HG03558 (cell line): Measurements from ENCODE around the gene KMT5B.

Source experiments
- ATAC-seq: cut with Tn5 transposase; IDR thresholded peaks from one replicate; pipeline ENCODE4 v1.9.1; 2021; ENCODE audit warnings: moderate number of reproducible peaks; ENCODE audit not compliant: unreplicated experiment; ENCODE audit errors: extremely low read depth

The KMT5B gene

GRCh38 chr11:68146704-68147474 lies 66.2 kb downstream of the KMT5B start:
- ATAC-seq = no peak

- ATAC-seq = no peak
Observed at GRCh38 chr11:68146010-68146540, 67.0 kb downstream of the KMT5B start.

GRCh38 chr11:68145120-68145866 lies 67.8 kb downstream of the KMT5B start:
- no peak for ATAC-seq

GRCh38 chr11:68143310-68143689 lies 69.8 kb downstream of the KMT5B start:
- no peak for ATAC-seq

- ATAC-seq = no peak
Observed at GRCh38 chr11:68142441-68143309, 70.4 kb downstream of the KMT5B start.

- ATAC-seq = no peak
Observed at GRCh38 chr11:68142028-68142412, 71.1 kb downstream of the KMT5B start.

- no peak for ATAC-seq
Observed at GRCh38 chr11:68141246-68142027, 71.7 kb downstream of the KMT5B start.

- ATAC-seq = no peak
Observed at GRCh38 chr11:68140496-68141245, 72.4 kb downstream of the KMT5B start.

- ATAC-seq = no peak
Observed at GRCh38 chr11:68138237-68138636, 74.9 kb downstream of the KMT5B start.

- ATAC-seq = no peak
Observed at GRCh38 chr11:68137833-68138232, 75.3 kb downstream of the KMT5B start.

GRCh38 chr11:68136866-68137265 lies 76.2 kb downstream of the KMT5B start:
- ATAC-seq = no peak

- no peak for ATAC-seq
Observed at GRCh38 chr11:68135161-68135560, 77.9 kb downstream of the KMT5B start.

- no peak for ATAC-seq
Observed at GRCh38 chr11:68133761-68134160, 79.3 kb downstream of the KMT5B start.

- no peak for ATAC-seq
Observed at GRCh38 chr11:68130121-68130520, 83.0 kb downstream of the KMT5B start.

- ATAC-seq = no peak
Observed at GRCh38 chr11:68128682-68129327, 84.3 kb downstream of the KMT5B start.

GRCh38 chr11:68127714-68128681 lies 85.1 kb downstream of the KMT5B start:
- no peak for ATAC-seq

GRCh38 chr11:68125164-68125563 lies 87.9 kb downstream of the KMT5B start:
- no peak for ATAC-seq
